ENCODE measurements around the gene JAG2.

Gene JAG2

DNA sequence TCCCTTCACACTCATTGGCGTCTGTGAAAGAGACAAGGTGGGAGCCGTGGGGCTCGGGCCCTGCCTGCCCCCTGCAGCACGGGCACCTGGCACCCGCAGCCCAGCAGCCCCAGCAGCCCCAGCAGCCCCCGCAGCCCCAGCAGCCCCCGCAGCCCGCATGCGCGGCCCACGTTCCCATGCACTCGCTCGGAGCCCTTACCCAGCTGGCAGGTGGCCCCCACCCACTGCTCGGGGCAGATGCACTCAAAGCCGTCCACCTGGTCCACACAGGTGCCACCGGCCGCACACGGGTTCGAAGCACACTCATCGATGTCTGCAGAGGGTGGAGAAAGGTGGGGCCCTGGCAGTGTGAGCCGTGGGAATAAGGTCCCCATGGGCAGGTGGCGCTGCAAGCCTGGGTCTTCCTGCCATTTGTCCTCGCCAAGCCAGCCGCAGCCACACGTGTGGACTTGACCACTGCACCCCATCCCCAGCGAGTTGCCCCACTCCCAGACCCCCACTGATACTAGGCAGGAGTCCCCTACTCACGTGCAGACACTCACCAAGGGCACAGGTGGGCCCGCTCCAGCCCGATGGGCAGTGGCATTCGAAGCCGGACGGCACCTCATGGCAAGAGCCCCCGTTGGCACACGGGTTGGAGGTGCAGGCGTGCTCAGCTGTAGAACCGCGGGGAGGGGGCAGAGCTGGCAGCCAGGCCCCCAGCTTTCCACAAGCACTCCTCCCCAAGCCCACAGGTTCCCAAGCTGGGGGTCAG lies 17.3 kb downstream of the JAG2 start:
- DNase-seq (ENCODE audit: low read depth) = no peak

DNA sequence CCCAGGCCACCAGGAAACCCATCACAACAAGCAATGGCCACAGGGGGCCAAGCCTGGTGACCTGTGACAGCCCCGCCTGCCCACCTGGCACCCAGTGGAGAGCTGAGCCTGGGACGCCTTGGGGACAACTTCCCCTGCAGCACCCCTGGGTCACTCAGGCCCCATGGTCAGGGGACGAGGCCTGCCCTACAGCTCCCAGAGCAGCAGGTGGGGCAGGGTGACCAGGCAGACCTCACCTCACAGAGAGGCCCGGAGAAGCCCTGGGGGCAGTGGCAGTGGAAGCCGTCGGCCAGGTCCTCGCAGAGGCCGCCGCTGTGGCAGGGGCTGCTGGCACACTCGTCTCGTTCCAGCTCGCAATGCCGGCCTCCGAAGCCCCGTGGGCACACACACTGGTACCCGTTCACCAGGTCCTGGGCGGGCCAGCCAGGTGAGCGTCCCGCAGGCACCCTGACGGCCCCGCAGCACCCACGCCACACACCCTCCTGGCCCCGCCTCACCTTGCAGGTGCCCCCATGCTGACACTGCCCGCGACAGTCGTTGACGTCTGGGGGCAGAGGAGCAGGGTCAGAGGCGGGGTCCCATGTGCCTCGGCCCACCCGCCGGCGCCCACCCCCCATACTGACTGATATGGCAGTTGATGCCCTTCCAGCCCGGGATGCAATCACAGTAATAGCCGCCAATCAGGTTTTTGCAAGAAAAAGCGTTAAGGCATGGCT lies 18.1 kb downstream of the JAG2 start:
- no peak for DNase-seq (ENCODE audit: low read depth)

- DNase-seq (ENCODE audit: low read depth) = no peak
Measured at GRCh38 chr14:105150026-105150367, 18.6 kb downstream of the JAG2 start.

DNA sequence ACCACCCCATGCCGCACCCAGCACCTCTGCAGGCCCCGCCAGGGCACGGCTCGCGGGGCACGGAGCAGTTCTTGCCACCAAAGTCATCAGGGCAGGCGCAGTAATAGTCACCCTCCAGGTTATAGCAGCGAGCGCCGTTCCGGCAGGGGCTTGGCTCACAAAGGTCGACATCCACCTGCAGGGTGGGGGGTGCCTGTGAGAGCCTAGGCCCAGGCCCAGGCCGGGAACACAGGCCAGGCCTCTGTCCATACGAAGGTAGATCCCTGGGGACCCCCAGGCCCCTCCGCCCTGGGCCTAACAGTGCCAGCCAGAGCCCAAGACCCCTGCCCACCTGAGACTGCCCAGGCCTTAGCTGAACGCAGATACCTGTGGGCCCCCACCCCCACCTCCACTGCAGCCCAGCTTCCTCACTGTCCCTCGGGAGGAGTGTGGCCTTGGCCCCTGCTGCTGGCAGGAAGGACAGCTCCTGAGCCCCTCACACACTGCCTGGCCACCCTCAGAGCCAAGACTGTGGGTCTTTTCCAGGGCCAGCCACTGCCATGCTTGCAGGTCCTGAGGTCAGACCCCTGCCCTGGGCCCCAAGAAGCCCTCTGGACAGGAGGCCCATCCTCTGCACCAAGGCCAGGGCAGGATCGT lies 19.3 kb downstream of the JAG2 start:
- no peak for DNase-seq (ENCODE audit: low read depth)

DNA sequence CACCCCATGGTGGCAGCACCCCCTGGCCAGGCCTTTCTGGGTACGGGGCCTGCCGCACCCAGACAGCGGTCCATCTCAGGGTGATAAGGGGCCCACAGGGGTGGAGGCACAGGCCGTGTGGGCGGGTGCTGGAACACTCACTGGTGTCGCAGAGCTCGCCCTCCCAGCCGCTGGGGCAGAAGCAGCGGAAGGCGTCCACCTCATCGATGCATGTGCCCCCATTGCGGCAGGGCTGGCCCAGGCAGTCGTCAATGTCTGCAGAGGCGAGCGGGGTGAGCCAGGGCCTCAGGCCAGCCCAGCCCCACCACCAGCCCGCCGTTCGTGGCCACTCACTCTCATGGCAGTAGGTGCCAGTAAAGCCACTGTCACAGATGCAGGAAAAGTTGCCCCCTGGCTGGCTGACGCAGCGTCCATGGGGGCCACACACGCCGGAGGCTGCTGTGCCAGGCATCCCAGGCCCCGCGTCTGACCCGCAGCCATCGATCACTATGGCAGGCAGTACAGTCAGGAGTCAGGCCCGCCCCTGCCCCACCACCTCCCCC lies 19.9 kb downstream of the JAG2 start:
- no peak for DNase-seq (ENCODE audit: low read depth)

DNA sequence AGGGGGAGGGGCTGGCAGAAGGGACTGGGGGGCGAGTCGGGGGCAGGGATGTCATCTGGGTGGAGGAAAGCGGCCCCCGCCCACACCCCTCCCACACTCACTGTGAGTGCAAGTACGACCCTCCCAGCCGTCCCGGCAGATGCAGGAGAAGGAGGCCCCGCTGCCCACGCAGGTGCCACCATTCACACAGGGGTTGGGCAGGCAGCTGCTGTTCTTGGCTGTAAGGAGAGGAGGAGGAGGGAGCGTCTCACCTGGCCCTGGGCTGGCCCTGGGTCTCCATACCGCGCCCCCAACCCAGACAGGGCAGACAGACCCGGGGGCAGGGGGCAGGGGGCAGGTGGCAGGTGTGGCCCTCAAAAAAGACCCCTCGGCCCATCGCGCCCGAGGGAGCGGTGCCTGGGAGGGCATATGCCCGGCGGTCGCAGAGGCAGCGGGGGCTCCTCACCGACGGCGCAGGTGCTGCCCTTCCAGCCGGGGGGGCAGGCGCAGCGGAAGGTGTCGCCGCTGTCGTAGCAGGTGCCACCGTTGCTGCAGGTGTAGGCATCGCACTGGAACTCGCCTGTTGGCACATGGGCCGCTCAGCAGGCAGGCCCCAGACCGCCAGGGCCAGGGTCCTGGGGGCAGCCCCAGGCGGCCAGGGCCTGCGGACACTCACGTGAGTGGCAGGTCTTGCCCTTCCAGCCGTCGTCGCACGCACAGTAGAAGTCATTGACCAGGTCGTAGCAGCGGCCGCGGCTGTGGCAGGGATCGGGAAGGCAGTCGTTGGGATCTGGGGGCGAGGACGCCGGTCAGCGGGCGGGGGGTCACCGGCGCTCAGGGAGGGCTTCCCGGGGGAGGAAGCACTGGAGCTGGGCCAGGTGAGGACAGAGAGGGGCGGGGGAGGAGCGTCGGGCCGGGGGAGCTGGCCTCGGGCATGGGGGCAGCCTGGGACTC lies 20.6 kb downstream of the JAG2 start:
- DNase-seq (ENCODE audit: low read depth) = no peak

GRCh38 chr14:105146976-105147635 lies 21.5 kb downstream of the JAG2 start:
- no peak for DNase-seq (ENCODE audit: low read depth)

DNA sequence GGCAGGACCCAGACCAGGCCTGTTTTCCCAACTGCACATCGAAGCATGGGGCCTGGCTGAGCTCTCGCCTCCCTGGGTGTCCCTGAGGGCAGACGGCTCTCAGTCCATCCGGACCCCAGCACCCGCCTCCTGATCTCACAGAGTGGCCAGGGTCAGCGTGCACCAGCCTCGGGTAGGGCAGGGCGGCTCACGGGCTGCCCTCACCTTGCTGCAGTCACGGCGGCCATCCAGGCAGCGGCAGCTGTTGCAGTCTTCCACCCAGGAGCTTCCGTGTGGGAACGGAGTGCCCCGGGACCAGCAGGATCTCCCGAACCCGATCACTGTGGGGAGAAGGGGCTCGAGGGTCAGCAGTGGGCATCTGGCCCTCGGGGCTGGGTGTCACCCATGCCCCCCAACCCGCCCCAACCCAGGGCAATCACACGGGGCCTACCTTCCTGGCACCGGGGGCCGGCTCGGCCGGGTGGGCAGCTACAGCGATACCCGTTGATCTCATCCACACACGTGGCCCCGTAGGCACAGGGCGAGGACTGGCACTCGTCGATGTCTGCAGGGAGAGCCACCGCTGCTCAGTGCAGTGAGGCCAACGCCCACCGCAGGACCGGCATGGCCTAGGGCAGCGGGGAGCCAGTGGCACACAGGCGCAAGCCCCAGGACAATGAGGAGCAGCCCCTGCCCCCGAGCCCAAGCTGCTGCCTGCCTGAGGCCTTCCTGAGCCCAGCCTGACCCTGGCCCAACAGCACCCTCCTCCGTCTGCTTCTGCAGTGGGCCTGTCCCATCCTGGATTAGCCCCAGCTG lies 22.2 kb downstream of the JAG2 start:
- no peak for DNase-seq (ENCODE audit: low read depth)

DNA sequence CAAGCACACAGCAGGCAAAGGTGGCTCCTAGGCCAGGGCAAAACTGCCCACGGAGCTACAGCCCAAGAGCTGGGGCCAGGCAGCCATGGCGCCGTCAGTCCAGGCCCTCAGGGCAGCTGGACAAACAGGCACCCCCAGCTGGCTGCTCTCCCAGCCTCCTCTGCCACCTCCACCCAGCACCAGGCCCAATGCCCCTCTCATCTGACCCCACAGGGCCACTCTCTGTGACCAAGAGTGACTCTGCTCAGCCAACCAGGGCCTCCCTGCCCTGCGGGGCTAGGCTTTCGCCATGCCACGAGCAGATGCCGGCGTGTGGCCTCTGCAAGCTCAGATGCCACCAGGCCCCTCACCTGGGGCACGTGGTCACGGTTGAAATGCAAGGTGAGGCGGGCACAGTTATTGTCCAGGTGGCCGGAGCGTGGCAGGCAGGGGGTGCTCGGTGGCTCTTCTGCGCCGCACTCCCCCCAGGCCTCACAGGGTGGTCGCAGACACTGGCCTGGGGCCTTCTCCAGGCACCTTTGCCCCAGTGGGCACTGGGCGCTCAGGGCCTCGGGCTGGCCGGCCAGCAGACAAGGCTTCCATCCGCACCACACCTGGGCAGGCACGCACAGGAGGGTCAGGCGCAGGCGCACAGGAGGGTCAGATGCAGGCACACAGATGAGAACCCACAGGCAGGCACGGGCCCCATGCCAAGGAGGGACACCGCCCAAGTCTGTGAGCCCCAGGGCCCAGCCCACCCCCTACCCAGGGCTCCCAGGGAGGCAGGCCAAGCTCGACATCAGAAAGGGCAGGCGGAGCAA lies 23.0 kb downstream of the JAG2 start:
- no peak for DNase-seq (ENCODE audit: low read depth)

DNA sequence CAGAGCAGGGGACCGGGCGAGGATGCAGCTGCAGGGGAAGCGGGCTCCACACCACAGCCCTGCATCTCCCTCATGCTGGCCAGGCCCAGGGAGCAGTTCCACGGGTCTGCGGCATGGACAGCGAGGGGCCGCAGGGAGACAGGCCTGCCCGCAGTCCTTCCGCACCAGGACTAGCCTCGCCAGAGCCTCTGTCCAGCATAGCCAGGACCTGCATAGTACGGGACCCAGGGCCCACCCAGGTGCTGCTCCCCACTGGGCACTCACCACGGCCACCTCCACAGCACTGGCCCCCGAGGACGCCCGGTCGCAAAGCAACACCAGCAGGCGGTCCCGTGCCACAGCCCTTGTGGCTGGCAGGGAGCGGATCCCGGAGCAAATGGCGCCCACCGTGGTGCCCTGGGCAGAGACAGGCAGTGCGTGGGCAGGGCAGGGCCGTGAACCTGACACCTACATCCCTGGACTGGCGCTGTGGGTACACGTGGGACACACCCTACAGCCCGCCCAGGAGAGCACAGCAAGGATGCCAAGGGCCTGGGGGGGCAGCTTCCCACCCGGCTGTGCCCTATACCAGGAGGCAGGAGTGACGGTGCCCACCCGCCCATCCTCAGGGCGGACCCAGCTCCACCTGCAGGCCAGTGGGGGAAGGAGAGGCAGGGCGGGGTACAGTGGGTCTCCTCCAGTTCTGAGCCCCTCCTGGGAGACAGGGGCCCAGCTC lies 23.8 kb downstream of the JAG2 start:
- no peak for DNase-seq (ENCODE audit: low read depth)

GRCh38 chr14:105144026-105144665 lies 24.4 kb downstream of the JAG2 start:
- no peak for DNase-seq (ENCODE audit: low read depth)

DNA sequence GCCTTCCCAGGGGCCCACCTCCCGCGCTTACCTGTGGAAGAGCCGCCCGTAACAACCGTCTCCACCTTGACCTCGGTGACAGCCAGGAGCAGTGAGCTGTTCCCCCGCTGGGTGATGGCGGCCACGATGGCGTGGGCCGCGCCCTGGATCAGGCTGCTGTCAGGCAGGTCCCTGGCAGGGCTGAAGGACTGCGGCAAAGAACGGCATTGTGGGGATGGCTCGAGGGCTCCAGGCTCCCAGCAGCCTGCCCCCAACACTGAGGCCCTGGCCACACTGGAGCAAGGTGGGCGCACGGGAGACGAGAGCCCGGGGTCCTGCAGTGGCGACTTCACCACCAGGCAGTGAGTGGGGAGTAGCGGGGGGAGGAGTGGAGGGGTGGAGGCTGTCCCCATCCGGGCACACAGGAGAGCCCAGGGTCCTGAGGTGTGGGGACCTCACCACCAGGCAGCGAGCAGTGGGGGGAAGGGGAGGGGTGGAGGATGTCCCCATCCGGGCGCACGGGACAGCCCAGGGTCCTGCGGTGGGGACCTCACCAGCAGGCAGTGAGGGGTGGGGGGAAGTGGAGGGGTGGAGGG lies 25.0 kb downstream of the JAG2 start:
- DNase-seq (ENCODE audit: low read depth) = no peak

DNA sequence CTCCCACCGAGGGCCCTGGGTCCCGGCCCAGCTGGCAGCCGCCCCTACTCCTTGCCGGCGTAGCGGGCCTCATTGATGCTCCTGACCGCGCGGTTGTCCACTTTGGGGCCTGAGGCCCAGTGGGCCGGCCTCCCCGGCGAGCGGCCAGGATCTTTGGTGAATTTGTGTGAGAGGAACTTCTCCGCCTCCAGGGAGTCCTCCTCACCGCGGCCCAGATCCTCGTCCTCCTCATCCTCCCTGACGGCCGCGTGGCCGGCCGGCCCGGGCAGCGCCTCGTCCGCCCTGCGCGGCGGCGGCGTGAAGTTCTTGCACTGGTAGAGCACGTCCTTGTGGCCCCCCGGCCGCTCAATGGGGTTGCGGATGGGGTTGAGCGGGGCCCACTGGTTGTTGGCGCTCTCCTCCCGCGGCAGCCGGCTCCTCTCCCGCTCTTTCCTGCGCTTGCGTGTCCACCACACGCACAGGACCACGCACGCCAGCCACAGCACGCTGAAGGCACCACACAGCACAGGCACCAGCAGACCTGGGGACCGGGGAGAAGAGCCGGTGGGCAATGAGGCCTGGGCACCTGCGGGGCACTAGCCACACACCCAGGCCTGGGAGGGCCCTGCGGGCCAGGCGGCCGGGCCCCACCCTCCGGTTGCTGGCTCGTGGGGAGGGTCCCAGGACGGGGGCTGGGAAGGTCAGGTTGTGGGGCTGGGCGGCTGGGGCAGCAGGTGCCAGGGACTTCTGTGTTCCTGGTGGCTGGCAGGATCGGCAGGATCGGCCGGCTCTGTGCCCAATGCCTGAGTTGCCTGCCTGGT lies 25.7 kb downstream of the JAG2 start:
- no peak for DNase-seq (ENCODE audit: low read depth)

DNA sequence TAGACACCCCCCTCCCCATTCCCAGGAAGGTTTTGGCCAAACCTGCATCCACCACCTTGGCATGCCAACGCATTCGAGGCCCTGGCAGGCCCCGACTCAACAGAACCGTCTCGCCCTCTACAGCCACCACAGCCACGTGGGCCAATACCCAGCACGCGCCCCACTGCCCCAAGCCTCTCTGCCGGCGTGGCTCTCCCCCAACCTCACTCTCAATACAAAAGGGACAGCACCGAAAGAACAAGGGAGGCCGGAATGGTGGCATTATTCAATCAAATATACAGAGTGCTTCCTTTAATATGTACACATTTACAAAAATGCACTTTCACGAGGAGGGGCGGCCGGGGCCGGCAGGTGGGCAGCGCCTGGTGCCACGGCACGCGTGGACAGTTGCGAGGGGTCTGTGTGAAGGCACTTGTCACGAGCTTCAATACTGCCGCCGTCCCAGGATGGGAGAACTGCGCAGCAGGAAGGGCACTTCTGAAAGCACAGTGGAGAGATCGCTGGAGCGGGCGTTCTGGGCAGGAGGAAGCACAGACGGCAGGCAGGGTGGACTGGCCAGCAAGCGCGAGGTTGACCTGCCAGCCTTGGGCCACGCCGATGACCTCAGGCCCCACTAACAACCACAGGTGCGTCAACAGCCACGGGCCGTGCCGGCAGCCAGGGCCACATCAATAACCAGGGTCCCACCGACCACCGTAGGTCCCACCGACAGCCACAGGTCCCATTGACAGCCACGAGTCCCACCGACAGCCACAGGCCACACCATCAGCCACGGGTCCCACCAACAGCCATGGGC lies 26.9 kb downstream of the JAG2 start:
- no peak for DNase-seq (ENCODE audit: low read depth)

DNA sequence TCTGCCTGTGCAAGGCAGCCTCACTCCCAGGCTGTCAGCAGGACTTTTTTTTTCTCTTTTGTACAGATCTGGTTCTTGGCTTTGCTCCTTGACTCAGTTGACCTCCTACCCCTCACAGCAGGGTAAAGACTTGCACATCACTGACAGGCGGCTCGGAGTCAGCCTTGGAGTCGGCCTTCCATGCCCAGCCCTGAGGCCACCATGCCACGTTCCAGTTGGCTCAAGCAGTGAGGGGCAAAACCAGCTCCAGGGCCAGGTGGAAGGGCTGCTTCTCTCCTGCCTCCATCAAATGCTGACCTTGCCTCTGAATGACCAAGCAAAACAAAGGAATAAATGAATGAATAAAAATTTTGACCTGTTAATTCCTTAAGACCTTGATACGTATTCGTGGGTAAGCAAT lies 27.6 kb downstream of the JAG2 start:
- DNase-seq (ENCODE audit: low read depth) = no peak

DNA sequence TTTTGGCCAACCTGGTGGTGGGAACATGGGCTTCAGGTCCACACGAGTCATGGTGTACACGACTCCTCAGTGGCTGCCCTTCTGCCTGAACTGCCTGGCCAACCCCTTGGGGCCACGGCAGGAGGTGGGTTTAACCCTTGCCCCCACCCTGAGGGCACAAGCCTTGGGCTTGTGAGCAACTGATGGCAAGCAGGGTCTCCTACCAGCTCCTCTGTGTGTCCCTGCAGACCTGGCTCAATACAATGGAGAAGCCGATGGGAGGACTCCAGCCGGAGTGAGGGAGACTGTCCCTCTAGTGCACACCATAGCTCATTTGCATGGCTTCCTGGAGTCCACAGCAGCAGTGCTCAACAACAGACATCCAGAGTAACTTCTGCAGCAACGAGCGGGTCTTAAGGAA lies 28.0 kb downstream of the JAG2 start:
- no peak for DNase-seq (ENCODE audit: low read depth)

DNA sequence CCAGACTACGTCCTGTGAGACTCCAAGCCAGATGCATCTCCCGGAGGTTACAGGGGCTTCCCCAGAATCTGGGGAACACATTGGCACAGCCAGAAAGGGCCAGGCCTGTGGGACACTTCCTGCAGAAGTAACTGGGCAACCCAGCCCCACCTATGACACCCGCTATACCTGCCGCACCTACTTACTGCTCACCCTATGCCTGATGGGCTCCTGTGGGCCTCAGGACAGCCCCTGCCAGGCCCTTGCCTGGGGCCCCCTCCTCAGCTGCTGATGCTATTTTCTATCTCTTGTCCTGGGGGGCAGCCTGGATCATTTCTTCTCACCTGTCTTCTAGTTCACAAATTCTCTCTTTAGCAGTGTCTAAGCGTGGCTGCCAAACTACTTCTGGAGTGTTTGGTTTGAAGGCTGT lies 28.7 kb downstream of the JAG2 start:
- DNase-seq (ENCODE audit: low read depth) = no peak
